HCT116 (cell line): Measurements from ENCODE around the gene OPRL1. TPM values are rescaled to one million over a fixed set of nuclear protein-coding genes. Genes with fewer than 3 reads are reported as not detected.

Experiments
- ATAC-seq: fragments of 200-7000 bp; cut with Tn5 transposase; 2 replicates; pipeline ENCODE4 v1.9.1; 2020; ENCODE audit warnings: mild to moderate bottlenecking, moderate library complexity
- BruUV-seq: library from RNA; stranded (reverse); fragments of 400-500 nt; replicated peaks from 2 replicates; lab custom pipeline; 2021; lab: Mats Ljungman, UMichigan
- CTCF ChIA-PET: fragments of 300-600 bp; sonication (Branson Sonifier 250); formaldehyde crosslinking; loops from one replicate; lab custom pipeline; 2021; ENCODE audit warnings: antibody characterized with exemption; lab: Charles Lee
- POLR2A ChIA-PET: fragments of 300-600, 350-600 bp; sonication (Branson Sonifier 250); formaldehyde crosslinking; loops from one replicate; lab custom pipeline; 2021; ENCODE audit warnings: antibody characterized with exemption; lab: Charles Lee
- RAD21 ChIA-PET, 2 experiments: fragments of 300-600 bp; sonication (Branson Sonifier 250); formaldehyde crosslinking; loops; one replicate each; lab custom pipeline; 2023; ENCODE audit warnings: low total read pairs in 2 of 2; ENCODE audit not compliant: uncharacterized antibody in 2 of 2, unreplicated experiment in 2 of 2, low non-redundant PET in 1 of 2; lab: Charles Lee
- DNase-seq: peaks from one replicate; pipeline ENCODE4 v3.0.0-alpha.2; 2010; ENCODE audit warnings: low read depth, low spot score
- H2AFZ ChIP-seq: fragments of 200-600 bp; shearing (Covaris generic), sonication (generic); 2 replicates; pipeline ENCODE4 v1.6.1; 2017; ENCODE audit warnings: low read depth, mixed run types, mixed read lengths, antibody characterized with exemption, low read length; ENCODE audit not compliant: poor library complexity, severe bottlenecking
- H3K27ac ChIP-seq: 2 replicates; pipeline ENCODE4 v1.5.1; 2012; ENCODE audit warnings: low read depth, low read length
- H3K27me3 ChIP-seq: fragments of 200-600 bp; sonication (generic); 2 replicates; pipeline ENCODE4 v1.6.1; 2016; ENCODE audit warnings: mixed run types, low read length, mixed read lengths; ENCODE audit not compliant: insufficient read depth
- H3K36me3 ChIP-seq, 2 experiments: fragments of 200-500 bp in 1 of 2; fragments of 200-600 bp in 1 of 2; sonication (Bioruptor generic) in 1 of 2; sonication (generic) in 1 of 2; 2 replicates each; pipeline versions ENCODE4 v1.5.1 to v1.6.1; 2014 to 2016; ENCODE audit warnings: low read length in 2 of 2, inconsistent platforms in 1 of 2, mixed read lengths in 1 of 2, mixed run types in 1 of 2; ENCODE audit not compliant: insufficient read depth in 2 of 2, control insufficient read depth in 1 of 2
- H3K4me1 ChIP-seq, 2 experiments: fragments of 200-600 bp in 1 of 2; sonication (generic) in 1 of 2; 2 replicates each; pipeline versions ENCODE4 v1.5.1 to v1.6.1; 2012 to 2017; ENCODE audit warnings: low read length in 2 of 2, inconsistent platforms in 1 of 2, mild to moderate bottlenecking in 1 of 2, mixed read lengths in 1 of 2, mixed run types in 1 of 2, moderate library complexity in 1 of 2; ENCODE audit not compliant: insufficient read depth in 2 of 2, control insufficient read depth in 1 of 2
- H3K4me2 ChIP-seq: fragments of 200-600 bp; sonication (generic); 2 replicates; pipeline ENCODE4 v1.6.1; 2017; ENCODE audit warnings: mixed run types, low read length, mixed read lengths
- H3K4me3 ChIP-seq, 2 experiments: fragments of 200-600 bp in 1 of 2; sonication (generic) in 1 of 2; replicated peaks in 1 of 2; 2 replicates each; pipeline ENCODE4 v1.5.1; 2011 to 2016; ENCODE audit warnings: low read length in 2 of 2, control low read depth in 1 of 2, low read depth in 1 of 2, mild to moderate bottlenecking in 1 of 2, mixed read lengths in 1 of 2, mixed run types in 1 of 2
- H3K79me2 ChIP-seq: fragments of 200-600 bp; sonication (generic); 2 replicates; pipeline ENCODE4 v1.6.1; 2017; ENCODE audit warnings: mild to moderate bottlenecking, mixed run types, low read length, moderate library complexity, mixed read lengths; ENCODE audit not compliant: insufficient read depth
- H3K9ac ChIP-seq: fragments of 200-600 bp; sonication (generic); 2 replicates; pipeline ENCODE4 v1.6.1; 2016; ENCODE audit warnings: low read length, mixed read lengths
- H3K9me2 ChIP-seq: fragments of 200-600 bp; sonication (generic), shearing (Covaris generic); 2 replicates; pipeline ENCODE4 v1.6.1; 2017; ENCODE audit warnings: mixed run types, mild to moderate bottlenecking, moderate library complexity; ENCODE audit not compliant: insufficient read depth
- H3K9me3 ChIP-seq, 2 experiments: fragments of 200-500 bp in 1 of 2; fragments of 200-600 bp in 1 of 2; sonication (Bioruptor generic) in 1 of 2; sonication (generic) in 1 of 2; 2 replicates each; pipeline ENCODE4 v1.6.1; 2014 to 2017; ENCODE audit warnings: low read length in 2 of 2, mixed read lengths in 2 of 2, inconsistent platforms in 1 of 2, low read depth in 1 of 2, mild to moderate bottlenecking in 1 of 2, mixed run types in 1 of 2, moderate library complexity in 1 of 2; ENCODE audit not compliant: control insufficient read depth in 1 of 2, insufficient read depth in 1 of 2
- H4K20me1 ChIP-seq: fragments of 200-600 bp; sonication (generic), shearing (Covaris generic); 2 replicates; pipeline ENCODE4 v1.6.1; 2017; ENCODE audit warnings: mixed run types, mild to moderate bottlenecking, moderate library complexity; ENCODE audit not compliant: insufficient read depth
- ATF3 ChIP-seq: IDR thresholded peaks from 2 replicates; pipeline ENCODE4 v1.6.1; 2012
- CBX3 ChIP-seq: IDR thresholded peaks from 2 replicates; pipeline ENCODE4 v1.6.1; 2012; ENCODE audit warnings: low read depth
- CTCF ChIP-seq, 3 experiments: fragments of 200-600 bp in 1 of 3; sonication (generic) in 1 of 3; IDR thresholded peaks in 2 of 3; conservative IDR thresholded peaks in 1 of 3; 2 replicates each; pipeline ENCODE4 v1.5.1; 2012 to 2017; ENCODE audit warnings: low read depth in 2 of 3, low read length in 2 of 3, antibody characterized with exemption in 1 of 3, borderline replicate concordance in 1 of 3, control low read depth in 1 of 3, mild to moderate bottlenecking in 1 of 3, mixed read lengths in 1 of 3, mixed run types in 1 of 3, moderate library complexity in 1 of 3; ENCODE audit not compliant: insufficient read depth in 1 of 3
- EGR1 ChIP-seq: IDR thresholded peaks from 2 replicates; pipeline ENCODE4 v1.6.1; 2012; ENCODE audit warnings: low read depth
- MAX ChIP-seq: IDR thresholded peaks from 2 replicates; pipeline ENCODE4 v1.6.1; 2012
- POLR2A ChIP-seq: IDR thresholded peaks from 2 replicates; pipeline ENCODE4 v1.7.0; 2011; ENCODE audit warnings: borderline replicate concordance; ENCODE audit not compliant: insufficient read depth, insufficient read length; ENCODE audit errors: extremely low read depth
- POLR2AphosphoS5 ChIP-seq: IDR thresholded peaks from 2 replicates; pipeline ENCODE4 v1.6.1; 2011; ENCODE audit warnings: mild to moderate bottlenecking, low read depth, low read length, moderate library complexity
- SRF ChIP-seq: IDR thresholded peaks from 2 replicates; pipeline ENCODE4 v1.6.1; 2012; ENCODE audit warnings: low read depth
- TCF7L2 ChIP-seq: IDR thresholded peaks from 2 replicates; pipeline ENCODE4 v1.7.0; 2011; ENCODE audit warnings: borderline replicate concordance, inconsistent platforms; ENCODE audit not compliant: insufficient read depth, insufficient read length; ENCODE audit errors: extremely low read depth
- YY1 ChIP-seq: IDR thresholded peaks from 2 replicates; pipeline ENCODE4 v1.6.1; 2011; ENCODE audit warnings: low read length, low read depth, moderate library complexity, mild to moderate bottlenecking; ENCODE audit not compliant: insufficient replicate concordance; ENCODE audit errors: extremely low read depth
- ZFX ChIP-seq: fragments of 450-650 bp; IDR thresholded peaks from 2 replicates; pipeline ENCODE4 v1.6.1; 2017
- ZNF274 ChIP-seq: fragments of 200-500 bp; sonication (Bioruptor generic); IDR thresholded peaks from 2 replicates; pipeline ENCODE4 v1.6.1; 2014; ENCODE audit warnings: mild to moderate bottlenecking, low read depth, low read length, inconsistent platforms
- intact Hi-C: fragments of 100-400 bp; cut with micrococcal nuclease; formaldehyde crosslinking; loops from 2 replicates; pipeline ENCODE4 v1.10.0; 2022
- total RNA-seq: library from RNA; stranded (reverse); gene quantifications from one replicate; pipeline ENCODE4 v1.2.1, GENCODE V29; 2021; ENCODE audit not compliant: unreplicated experiment

Gene OPRL1
- total RNA-seq, 1 experiment from 2014 or later = 1.6 TPM

GRCh38 chr20:64040231-64041039 lies 39.4 kb upstream of the OPRL1 start:
- Histone ChIP-seq H3K27ac (no peak overlapping the region), H3K79me2 (no peaks in the 10 kb centered on the region), H3K9me3 (no peaks in the 10 kb centered on the region), H3K27me3 (no peaks in the 10 kb centered on the region), H3K4me2 (no peak overlapping the region), H3K36me3 (no peaks in the 10 kb centered on the region), H4K20me1 (no peaks in the 10 kb centered on the region), H3K4me3 (no peak overlapping the region), H3K9me2 (no peaks in the 10 kb centered on the region)
- RAD21 ChIA-PET = no interaction called here
- DNase-seq = no peak
- TF ChIP-seq ZFX (no peak), CBX3 (no peak), MAX (no peak), ATF3 (no peak), TCF7L2 (no peak), POLR2A (no peak), ZNF274 (no peak), CTCF (IDR thresholded peaks at IDR 0.05 in 2 of 3, conservative IDR thresholded peaks at IDR 0.05 in 1 of 3; ENCODE audit: borderline replicate concordance in 1 of 3, insufficient read depth in 1 of 3, low read depth in 2 of 3, low read length in 2 of 3) (no peak), POLR2AphosphoS5 (no peak), YY1 (no peak), EGR1 (no peak), SRF (no peak)
- TF ChIP-seq, all 23 proteins: peak for 0
- POLR2A ChIA-PET = no interaction called here
- CTCF ChIA-PET = interaction anchor here (1.0 to 5.1 kb wide), 5 partner anchors 14 to 503 kb away, joined by 3 to 35 read pairs (median 14); partner anchors contain the start of gene PRPF6
- H3K4me1 ChIP-seq = peaks cover 16 to 34% of the 10 kb centered on the region in 2 experiments
- H3K9ac ChIP-seq = no peak overlapping the region
- no peak overlapping the region for H2AFZ ChIP-seq
- intact Hi-C loops = no loop called here
- no TSS peak for BruUV-seq
- ATAC-seq = no peak
